ENCODE measurements around the gene AHR. TPM values are rescaled to one million over a fixed set of nuclear protein-coding genes. Genes with fewer than 3 reads are reported as not detected.

AHR gene
- polyA plus RNA-seq, 1 experiment = 5.9 TPM

- peak overlapping the region; percentile 98 for H3K4me3 ChIP-seq (ENCODE audit: low read depth, low read length)
- POLR2A ChIA-PET = interaction anchor here (0.6 kb wide), 2 partner anchors 103 to 252 kb away, joined by 4 read pairs; no protein-coding TSS in a partner anchor
- no peak for TF ChIP-seq CTCF (IDR thresholded peaks at IDR 0.05; ENCODE audit: insufficient read depth, low read depth, low read length)
- H3K36me3 ChIP-seq (ENCODE audit: control insufficient read depth, insufficient read depth, low read length) = no peaks in the 10 kb centered on the region
- no peaks in the 10 kb centered on the region for H3K27me3 ChIP-seq (ENCODE audit: control insufficient read depth, insufficient read depth, low read length)
- DNase-seq (ENCODE audit: low read depth) = no peak
- CTCF ChIA-PET = interaction anchor here (0.6 to 1.2 kb wide), 3 partner anchors 64 to 348 kb away, joined by 3 read pairs; no protein-coding TSS in a partner anchor
These were observed 1.1 kb downstream of the AHR start for GRCh38 chr7:17299483-17299991.

GRCh38 chr7:17300012-17300411 is 1.6 kb downstream of the AHR start:
- ChIA-PET POLR2A (interaction anchor here (0.6 kb wide), 2 partner anchors 104 to 253 kb away, joined by 4 read pairs; no protein-coding TSS in a partner anchor), CTCF (interaction anchor here (1.2 kb wide), 2 partner anchors 63 to 317 kb away, joined by 3 read pairs; no protein-coding TSS in a partner anchor)
- no peaks in the 10 kb centered on the region for H3K36me3 ChIP-seq (ENCODE audit: control insufficient read depth, insufficient read depth, low read length)
- H3K27me3 ChIP-seq (ENCODE audit: control insufficient read depth, insufficient read depth, low read length) = no peaks in the 10 kb centered on the region
- TF ChIP-seq CTCF (IDR thresholded peaks at IDR 0.05; ENCODE audit: insufficient read depth, low read depth, low read length) = no peak
- no peak for DNase-seq (ENCODE audit: low read depth)
- peak overlapping the region; percentile 98 for H3K4me3 ChIP-seq (ENCODE audit: low read depth, low read length)

GRCh38 chr7:17300437-17300836 is 2.0 kb downstream of the AHR start:
- Histone ChIP-seq H3K36me3 (ENCODE audit: control insufficient read depth, insufficient read depth, low read length) (no peaks in the 10 kb centered on the region), H3K4me3 (ENCODE audit: low read depth, low read length) (peak overlapping the region; percentile 98), H3K27me3 (ENCODE audit: control insufficient read depth, insufficient read depth, low read length) (no peaks in the 10 kb centered on the region)
- no peak for DNase-seq (ENCODE audit: low read depth)
- POLR2A ChIA-PET = no interaction called here
- TF ChIP-seq CTCF (IDR thresholded peaks at IDR 0.05; ENCODE audit: insufficient read depth, low read depth, low read length) = no peak
- CTCF ChIA-PET = interaction anchor here (1.0 to 1.2 kb wide), 3 partner anchors 63 to 287 kb away, joined by 3 to 4 read pairs (median 3); no protein-coding TSS in a partner anchor

- POLR2A ChIA-PET = no interaction called here
- peak; percentile 47 for TF ChIP-seq CTCF (IDR thresholded peaks at IDR 0.05; ENCODE audit: insufficient read depth, low read depth, low read length)
- no peak for DNase-seq (ENCODE audit: low read depth)
- Histone ChIP-seq H3K27me3 (ENCODE audit: control insufficient read depth, insufficient read depth, low read length) (no peaks in the 10 kb centered on the region), H3K4me3 (ENCODE audit: low read depth, low read length) (peak overlapping the region; percentile 98; the same call in 1 of the 2 replicates), H3K36me3 (ENCODE audit: control insufficient read depth, insufficient read depth, low read length) (no peaks in the 10 kb centered on the region)
- CTCF ChIA-PET = interaction anchor here (0.7 to 2.9 kb wide), 22 partner anchors 39 to 410 kb away, joined by 3 to 21 read pairs (median 3); no protein-coding TSS in a partner anchor
These were observed 3.3 kb downstream of the AHR start for GRCh38 chr7:17301471-17302456.
